A549 (cell line): Measurements from ENCODE around the gene FZD7. TPM values are rescaled to one million over a fixed set of nuclear protein-coding genes. Genes with fewer than 3 reads are reported as not detected.
A peak's percentile ranks its signal among the peaks of the same experiment; 100 is the strongest.

Experiments used
- ATAC-seq, 2 experiments: fragments of 200-7000 bp in 1 of 2; fragments of >200 bp in 1 of 2; cut with Nextera tagmentation in 1 of 2; cut with Tn5 transposase in 1 of 2; 3 replicates each; pipeline versions ENCODE4 v1.8.0 to v1.9.1; 2018 to 2020; ENCODE audit warnings: mild to moderate bottlenecking in 1 of 2, moderate library complexity in 1 of 2
- CTCF ChIA-PET: fragments of 300-600 bp; sonication (Branson Sonifier 250); formaldehyde crosslinking; extraction: SDS; loops from one replicate; lab custom pipeline; 2021; ENCODE audit warnings: antibody characterized with exemption, inconsistent platforms; lab: Yijun Ruan, JAX
- POLR2A ChIA-PET: fragments of 350-600 bp; formaldehyde crosslinking; extraction: SDS; loops from one replicate; lab custom pipeline; 2021; ENCODE audit warnings: antibody characterized with exemption, inconsistent platforms; lab: Yijun Ruan, JAX
- DNase-seq, 2 experiments: peaks; one replicate each; pipeline versions ENCODE4 v3.0.0 to v3.0.0-alpha.2; 2011 to 2016; ENCODE audit warnings: low read depth in 1 of 2, low spot score in 1 of 2
- FAIRE-seq: peaks from 2 replicates; lab custom pipeline; 2011; peaks lifted over from hg19 to GRCh38; lab: Jason Lieb, UNC
- H3K27ac ChIP-seq, 2 experiments: fragments of >200 bp; sonication (Bioruptor Twin); formaldehyde crosslinking; 3 replicates each; pipeline ENCODE4 v1.5.1; 2016 to 2017
- H3K4me1 ChIP-seq: fragments of >200 bp; sonication (Bioruptor Twin); formaldehyde crosslinking; 3 replicates; pipeline ENCODE4 v1.6.1; 2016
- H3K4me2 ChIP-seq: fragments of >200 bp; sonication (Bioruptor Twin); formaldehyde crosslinking; 3 replicates; pipeline ENCODE4 v1.6.1; 2016
- H3K4me3 ChIP-seq: fragments of >200 bp; sonication (Bioruptor Twin); formaldehyde crosslinking; 3 replicates; pipeline ENCODE4 v1.5.1; 2016
- H3K9me3 ChIP-seq: fragments of >200 bp; sonication (Bioruptor Twin); formaldehyde crosslinking; 3 replicates; pipeline ENCODE4 v1.6.1; 2016
- ATOH8 ChIP-seq: fragments of 250-450 bp; sonication (Bioruptor Pico); IDR thresholded peaks from 2 replicates; pipeline ENCODE4 v1.5.0; 2020; ENCODE audit warnings: low read depth, mild to moderate bottlenecking, moderate library complexity
- EHF ChIP-seq: fragments of 250-450 bp; sonication (Bioruptor Pico); IDR thresholded peaks from 2 replicates; pipeline ENCODE4 v1.5.0; 2020; ENCODE audit warnings: mild to moderate bottlenecking
- ESRRA ChIP-seq: fragments of 150-350 bp; IDR thresholded peaks from 2 replicates; pipeline ENCODE4 v1.6.1; 2014; ENCODE audit warnings: mild to moderate bottlenecking, low read length, borderline replicate concordance
- FOSB ChIP-seq: fragments of 250-450 bp; sonication (Bioruptor Pico); IDR thresholded peaks from 2 replicates; pipeline ENCODE4 v1.5.0; 2020; ENCODE audit warnings: mild to moderate bottlenecking, moderate library complexity
- FOXS1 ChIP-seq: fragments of 250-450 bp; sonication (Bioruptor Pico); IDR thresholded peaks from 2 replicates; pipeline ENCODE4 v1.5.0; 2020; ENCODE audit warnings: mild to moderate bottlenecking, moderate library complexity
- HOXA7 ChIP-seq: fragments of 250-450 bp; sonication (Bioruptor Pico); IDR thresholded peaks from 2 replicates; pipeline ENCODE4 v1.5.0; 2020; ENCODE audit warnings: mild to moderate bottlenecking, moderate library complexity
- HOXB13 ChIP-seq: fragments of 250-450 bp; sonication (Bioruptor Pico); IDR thresholded peaks from 2 replicates; pipeline ENCODE4 v1.5.0; 2020; ENCODE audit warnings: low read depth, mild to moderate bottlenecking, moderate library complexity
- HOXB5 ChIP-seq: fragments of 250-450 bp; sonication (Bioruptor Pico); IDR thresholded peaks from 2 replicates; pipeline ENCODE4 v1.5.0; 2020; ENCODE audit warnings: mild to moderate bottlenecking, moderate library complexity
- KDM1A ChIP-seq: fragments of 200-600 bp; sonication (generic); IDR thresholded peaks from 2 replicates; pipeline ENCODE4 v1.6.1; 2016; ENCODE audit warnings: low read depth, mild to moderate bottlenecking
- MAFK ChIP-seq: fragments of 450-650 bp; IDR thresholded peaks from 2 replicates; pipeline ENCODE4 v1.6.1; 2014; ENCODE audit not compliant: partially characterized antibody
- MAZ ChIP-seq: fragments of 150-350 bp; IDR thresholded peaks from 2 replicates; pipeline ENCODE4 v1.6.1; 2014; ENCODE audit warnings: antibody characterized with exemption, low read depth, low read length, borderline replicate concordance
- MYC ChIP-seq: IDR thresholded peaks from 2 replicates; pipeline ENCODE4 v1.6.1; 2012; ENCODE audit warnings: mild to moderate bottlenecking, inconsistent platforms, low read length, improper control_type of control experiment, borderline replicate concordance
- NFE2L2 ChIP-seq: fragments of 150-350 bp; conservative IDR thresholded peaks from 2 replicates; pipeline ENCODE4 v1.6.1; 2014; ENCODE audit warnings: low read length
- NR3C1 ChIP-seq: fragments of >200 bp; sonication (Bioruptor Twin); formaldehyde crosslinking; IDR thresholded peaks from 3 replicates; pipeline ENCODE4 v1.6.1; 2017
- PBX3 ChIP-seq: IDR thresholded peaks from 2 replicates; pipeline ENCODE4 v1.6.1; 2012
- POLR2A ChIP-seq: IDR thresholded peaks from 2 replicates; pipeline ENCODE4 v1.6.1; 2012; ENCODE audit warnings: mild to moderate bottlenecking, low read length
- POLR2AphosphoS2 ChIP-seq: conservative IDR thresholded peaks from 2 replicates; pipeline ENCODE4 v1.6.1; 2012; ENCODE audit warnings: low read length, improper control_type of control experiment, inconsistent platforms
- RAD21 ChIP-seq, 2 experiments: fragments of >200 bp in 1 of 2; sonication (Bioruptor Twin) in 1 of 2; formaldehyde crosslinking in 1 of 2; IDR thresholded peaks in 1 of 2; conservative IDR thresholded peaks in 1 of 2; 2 replicates in 1 of 2; 3 replicates in 1 of 2; pipeline ENCODE4 v1.6.1; 2012 to 2018; ENCODE audit warnings: inconsistent platforms in 1 of 2
- RARB ChIP-seq: fragments of 250-450 bp; sonication (Bioruptor Pico); IDR thresholded peaks from 2 replicates; pipeline ENCODE4 v1.8.0; 2021; ENCODE audit warnings: mild to moderate bottlenecking, moderate library complexity
- REST ChIP-seq: fragments of 200-600 bp; sonication (generic); IDR thresholded peaks from 2 replicates; pipeline ENCODE4 v1.6.1; 2016; ENCODE audit warnings: antibody characterized with exemption, mild to moderate bottlenecking, moderate library complexity
- RFX5 ChIP-seq: fragments of 450-650 bp; IDR thresholded peaks from 2 replicates; pipeline ENCODE4 v1.7.1; 2014; ENCODE audit warnings: antibody characterized with exemption, mild to moderate bottlenecking, moderate library complexity
- RNF2 ChIP-seq: fragments of 200-600 bp; sonication (generic); IDR thresholded peaks from 2 replicates; pipeline ENCODE4 v1.6.1; 2016; ENCODE audit warnings: low read depth, mild to moderate bottlenecking, antibody characterized with exemption, moderate library complexity, borderline replicate concordance
- SMC3 ChIP-seq: fragments of >200 bp; sonication (Bioruptor Twin); formaldehyde crosslinking; IDR thresholded peaks from 3 replicates; pipeline ENCODE4 v1.6.1; 2018; ENCODE audit warnings: inconsistent platforms
- ZC3H11A ChIP-seq: fragments of 450-650 bp; IDR thresholded peaks from 2 replicates; pipeline ENCODE4 v1.6.1; 2014; ENCODE audit warnings: antibody characterized with exemption, mild to moderate bottlenecking
- ZSCAN20 ChIP-seq: fragments of 250-450 bp; sonication (Bioruptor Pico); IDR thresholded peaks from 2 replicates; pipeline ENCODE4 v1.8.0; 2022; ENCODE audit warnings: mild to moderate bottlenecking, moderate library complexity
- WGBS: methylation state at CpG from one replicate; pipeline ENCODE4 v1.1.6; 2017; ENCODE audit errors: missing lambda C conversion rate; 5-methylcytosine and 5-hydroxymethylcytosine counted together
- polyA plus RNA-seq, 4 experiments: library from polyadenylated mRNA; depleted of rRNA in 3 of 4; stranded (reverse); fragments of >200 nt; fragmentation: RNase III in 1 of 4; extraction: RNeasy Plus Mini Kit Qiagen cat#74134 plus additional on column Dnase treatment in 1 of 4; gene quantifications; 2 replicates in 3 of 4; 3 replicates in 1 of 4; pipeline ENCODE4 v1.2.3, GENCODE V29; 2011 to 2017
- TF ChIP-seq, protein P1 (sequence below): fragments of >200 bp; sonication (Bioruptor Twin); formaldehyde crosslinking; IDR thresholded peaks from 3 replicates; pipeline ENCODE4 v1.6.1; 2016

Gene FZD7
- polyA plus RNA-seq, 2 of the 4 experiments (the other 2 are of a cell fraction) = 5.3 to 6.7 TPM

DNA sequence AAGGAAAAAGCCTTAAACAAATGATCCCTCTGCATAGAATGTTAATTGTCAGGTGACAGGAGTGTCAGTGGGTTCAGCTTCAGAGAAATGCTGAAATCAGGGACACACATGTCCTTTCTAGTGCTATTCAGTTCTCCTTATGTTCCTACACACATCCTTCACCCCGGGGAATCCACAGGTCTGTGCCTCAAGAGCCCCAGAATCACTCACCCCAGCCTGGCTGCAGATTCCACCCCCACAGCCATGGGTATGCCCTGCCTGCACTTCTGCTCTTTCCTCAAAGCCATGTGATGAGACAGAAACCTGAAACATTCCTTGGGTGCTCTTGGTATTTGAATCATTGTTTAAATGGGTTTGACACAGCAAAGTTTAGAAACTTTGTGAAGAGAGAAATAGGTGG is 27.4 kb upstream of the FZD7 start:
- H3K4me1 ChIP-seq = no peaks in the 10 kb centered on the region
- DNase-seq (no peak), ATAC-seq (no peak), FAIRE-seq (no peak)
- TF ChIP-seq POLR2AphosphoS2 = no peak
- no peak for TF ChIP-seq ATOH8 (CRISPR knock-in tag)
- TF ChIP-seq NFE2L2 = no peak
- no peak for TF ChIP-seq HOXB5 (CRISPR knock-in tag)
- no peak for TF ChIP-seq MYC
- no peak for TF ChIP-seq MAFK
- no peak for TF ChIP-seq RNF2
- TF ChIP-seq ZC3H11A = no peak
- TF ChIP-seq NR3C1 = no peak
- TF ChIP-seq, protein P1, sequence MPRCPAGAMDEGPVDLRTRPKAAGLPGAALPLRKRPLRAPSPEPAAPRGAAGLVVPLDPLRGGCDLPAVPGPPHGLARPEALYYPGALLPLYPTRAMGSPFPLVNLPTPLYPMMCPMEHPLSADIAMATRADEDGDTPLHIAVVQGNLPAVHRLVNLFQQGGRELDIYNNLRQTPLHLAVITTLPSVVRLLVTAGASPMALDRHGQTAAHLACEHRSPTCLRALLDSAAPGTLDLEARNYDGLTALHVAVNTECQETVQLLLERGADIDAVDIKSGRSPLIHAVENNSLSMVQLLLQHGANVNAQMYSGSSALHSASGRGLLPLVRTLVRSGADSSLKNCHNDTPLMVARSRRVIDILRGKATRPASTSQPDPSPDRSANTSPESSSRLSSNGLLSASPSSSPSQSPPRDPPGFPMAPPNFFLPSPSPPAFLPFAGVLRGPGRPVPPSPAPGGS = no peak
- TF ChIP-seq RARB (CRISPR knock-in tag) = no peak
- no peak for TF ChIP-seq PBX3
- no peak for TF ChIP-seq EHF
- TF ChIP-seq SMC3 = no peak
- no peak for TF ChIP-seq RFX5
- no peak for TF ChIP-seq ZSCAN20 (CRISPR knock-in tag)
- H3K27ac ChIP-seq = no peak overlapping the region
- CTCF ChIA-PET = interaction anchor here (0.6 kb wide), 1 partner anchor 59 kb away, joined by 3 read pairs; no protein-coding TSS in a partner anchor
- POLR2A ChIA-PET = no interaction called here
- no peak overlapping the region for H3K4me3 ChIP-seq
- 10% methylated on average over 1 of the region's 1 CpG for WGBS
- no peak overlapping the region for H3K4me2 ChIP-seq
- H3K9me3 ChIP-seq = no peaks in the 10 kb centered on the region

DNA sequence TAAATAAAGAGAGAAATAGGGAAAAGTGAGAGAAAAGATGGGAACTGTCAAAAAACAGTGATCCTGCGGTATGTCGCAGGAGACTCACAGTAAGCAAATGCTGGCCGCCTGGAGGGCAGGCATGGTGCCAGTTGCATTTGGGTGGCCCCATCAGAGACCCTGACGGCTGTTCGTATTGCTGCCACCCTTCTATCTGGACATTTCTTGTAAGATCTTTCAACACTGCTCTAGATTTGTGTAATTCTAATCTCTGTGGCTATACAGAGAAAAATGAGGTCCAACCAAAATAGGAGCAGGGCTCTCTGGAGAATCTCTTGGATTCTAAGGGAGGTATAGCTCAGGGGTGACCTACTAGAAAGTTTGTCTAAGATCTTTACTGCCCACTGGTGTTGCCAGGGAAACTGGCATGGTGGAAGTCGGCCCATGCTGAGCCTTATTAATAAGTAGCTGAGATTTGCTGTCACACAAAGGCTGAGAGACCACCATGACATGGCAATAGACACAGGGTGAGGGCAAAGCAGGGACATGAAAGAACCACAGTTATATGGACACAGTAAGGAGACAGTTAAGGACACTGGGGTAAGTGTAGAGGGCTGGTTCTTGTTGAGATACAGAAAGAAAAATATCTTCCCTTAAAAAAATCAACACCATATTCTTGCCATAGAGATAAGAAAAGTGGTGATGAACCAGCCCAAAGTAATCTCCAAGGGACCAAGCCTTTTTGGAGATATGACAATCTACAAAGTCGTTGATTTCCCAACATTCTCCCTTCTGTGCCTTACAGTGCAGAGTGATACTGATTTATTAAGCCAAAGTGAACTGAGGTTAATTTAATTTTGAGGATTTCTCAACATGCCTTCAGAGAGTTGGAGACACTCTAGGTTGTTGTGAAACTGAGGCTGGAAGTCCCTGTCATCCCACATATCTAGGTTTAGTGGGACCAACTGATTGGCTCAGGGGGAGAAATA is 26.4 kb upstream of the FZD7 start:
- TF ChIP-seq HOXA7 = no peak
- no peak for TF ChIP-seq RNF2
- 0 out of 5 replicates have a peak, but pooled peaks of 1 of the 2 experiments have one; percentile 15 for TF ChIP-seq RAD21 (conservative IDR thresholded peaks at IDR 0.05 in 1 of 2, IDR thresholded peaks at IDR 0.05 in 1 of 2)
- no peak for TF ChIP-seq POLR2A
- DNase-seq (no peak), FAIRE-seq (no peak), ATAC-seq (peak in 1 of 2 experiments; percentile 57; a peak in 3 of 6 replicates)
- no peak overlapping the region for H3K4me3 ChIP-seq
- ChIA-PET POLR2A (no interaction called here), CTCF (no interaction called here)
- no peak overlapping the region for H3K4me2 ChIP-seq
- WGBS = 67% methylated on average over 7 of the region's 7 CpGs
- no peak overlapping the region for H3K27ac ChIP-seq
- H3K4me1 ChIP-seq = no peaks in the 10 kb centered on the region
- no peaks in the 10 kb centered on the region for H3K9me3 ChIP-seq

- Histone ChIP-seq H3K4me3 (no peak overlapping the region), H3K9me3 (no peaks in the 10 kb centered on the region), H3K4me2 (no peak overlapping the region), H3K4me1 (no peaks in the 10 kb centered on the region), H3K27ac (no peak overlapping the region)
- no peak for FAIRE-seq
- POLR2A ChIA-PET = no interaction called here
- ATAC-seq = no peak
- no peak for DNase-seq
- TF ChIP-seq ESRRA (no peak), RAD21 (conservative IDR thresholded peaks at IDR 0.05 in 1 of 2, IDR thresholded peaks at IDR 0.05 in 1 of 2) (no peak), HOXB13 (no peak), FOSB (no peak), REST (no peak), FOXS1 (CRISPR knock-in tag) (no peak), NR3C1 (no peak), ZC3H11A (no peak), RARB (CRISPR knock-in tag) (no peak), MAZ (no peak), KDM1A (no peak)
- WGBS = 52% methylated on average over 2 of the region's 2 CpGs
- CTCF ChIA-PET = no interaction called here
These were observed 25.7 kb upstream of the FZD7 start for GRCh38 chr2:202007983-202008354.
